ENCODE measurements around the gene CD19. TPM values are rescaled to one million over a fixed set of nuclear protein-coding genes. Genes with fewer than 3 reads are reported as not detected.
"Not testable (repeated sequence)": the region's sequence is repeated elsewhere in the genome, so short reads cannot be mapped to it uniquely, and the experiment has no call there.

CD19 gene
- total RNA-seq, 1 experiment from 2014 or later: not detected

DNA sequence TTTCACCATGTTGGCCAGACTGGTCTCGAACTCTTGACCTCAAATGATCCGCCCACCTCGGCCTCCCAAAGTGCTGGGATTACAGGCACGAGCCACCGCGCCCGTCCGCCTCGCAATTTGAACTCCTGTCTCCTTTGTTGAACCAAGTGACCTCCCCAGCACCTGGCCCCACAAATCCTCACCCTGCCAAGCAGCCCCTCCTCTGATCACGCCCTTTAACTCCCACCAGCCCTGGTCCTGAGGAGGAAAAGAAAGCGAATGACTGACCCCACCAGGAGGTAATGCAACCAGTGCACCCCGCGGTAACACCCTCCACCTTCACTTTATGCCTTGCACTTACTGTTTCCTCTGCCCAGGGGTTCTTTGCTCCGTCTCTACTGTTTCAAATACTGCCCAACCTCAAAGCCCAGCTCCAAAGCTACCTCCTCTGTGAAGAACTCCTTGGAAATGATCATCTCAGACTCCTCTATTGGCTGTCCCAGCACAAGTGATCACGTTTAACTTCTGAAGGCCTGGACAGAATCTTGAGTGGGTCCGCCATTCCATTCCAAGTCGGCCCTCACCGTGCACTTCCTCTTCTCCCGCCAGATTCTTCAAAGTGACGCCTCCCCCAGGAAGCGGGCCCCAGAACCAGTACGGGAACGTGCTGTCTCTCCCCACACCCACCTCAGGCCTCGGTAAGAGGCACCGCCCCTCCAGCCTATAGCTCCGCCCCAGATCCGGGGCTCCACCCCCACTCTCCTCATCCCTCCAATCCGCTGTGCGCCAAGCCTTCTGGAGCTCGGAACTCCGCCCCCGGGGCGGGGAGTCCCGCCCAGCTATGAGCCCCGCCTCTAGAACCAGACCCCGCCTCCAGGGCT, 4.4 kb downstream of the CD19 start:
- DNase-seq (ENCODE audit: extremely low read depth, low read depth): peak; percentile 71

DNA sequence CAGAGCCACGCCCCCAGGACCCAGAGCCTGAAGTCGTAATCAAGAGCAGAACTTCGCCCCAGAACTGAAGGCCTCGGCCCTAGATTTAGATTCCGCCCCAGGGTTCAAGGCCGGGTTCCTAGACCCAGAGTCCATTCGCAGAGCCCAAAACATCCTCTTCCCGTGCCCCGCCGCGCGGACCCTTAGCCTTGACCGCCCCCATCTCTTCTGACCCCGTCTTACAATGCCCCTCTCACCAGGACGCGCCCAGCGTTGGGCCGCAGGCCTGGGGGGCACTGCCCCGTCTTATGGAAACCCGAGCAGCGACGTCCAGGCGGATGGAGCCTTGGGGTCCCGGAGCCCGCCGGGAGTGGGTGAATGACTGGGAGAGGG, 5.0 kb downstream of the CD19 start:
- DNase-seq (ENCODE audit: extremely low read depth, low read depth): no peak

DNA sequence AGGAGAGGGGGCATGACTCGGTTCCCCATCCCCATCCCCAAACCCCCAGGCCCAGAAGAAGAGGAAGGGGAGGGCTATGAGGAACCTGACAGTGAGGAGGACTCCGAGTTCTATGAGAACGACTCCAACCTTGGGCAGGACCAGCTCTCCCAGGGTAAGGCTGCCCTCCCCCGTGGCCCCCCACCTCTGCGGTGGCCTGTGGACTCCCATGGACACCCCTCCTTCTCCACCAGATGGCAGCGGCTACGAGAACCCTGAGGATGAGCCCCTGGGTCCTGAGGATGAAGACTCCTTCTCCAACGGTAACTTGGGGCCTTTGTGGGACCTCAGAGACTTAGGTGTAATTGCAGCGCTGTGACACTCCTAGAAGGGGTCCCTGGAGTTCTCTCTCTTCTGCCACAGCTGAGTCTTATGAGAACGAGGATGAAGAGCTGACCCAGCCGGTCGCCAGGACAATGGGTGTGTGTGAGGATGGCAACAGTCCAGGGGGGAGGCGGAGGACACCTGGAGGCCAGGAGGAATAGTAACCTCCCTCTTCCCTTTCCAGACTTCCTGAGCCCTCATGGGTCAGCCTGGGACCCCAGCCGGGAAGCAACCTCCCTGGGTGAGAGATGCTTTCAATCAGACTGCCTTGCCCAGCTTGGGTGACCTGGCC, 5.6 kb downstream of the CD19 start:
- no peak for DNase-seq (ENCODE audit: extremely low read depth, low read depth)

DNA sequence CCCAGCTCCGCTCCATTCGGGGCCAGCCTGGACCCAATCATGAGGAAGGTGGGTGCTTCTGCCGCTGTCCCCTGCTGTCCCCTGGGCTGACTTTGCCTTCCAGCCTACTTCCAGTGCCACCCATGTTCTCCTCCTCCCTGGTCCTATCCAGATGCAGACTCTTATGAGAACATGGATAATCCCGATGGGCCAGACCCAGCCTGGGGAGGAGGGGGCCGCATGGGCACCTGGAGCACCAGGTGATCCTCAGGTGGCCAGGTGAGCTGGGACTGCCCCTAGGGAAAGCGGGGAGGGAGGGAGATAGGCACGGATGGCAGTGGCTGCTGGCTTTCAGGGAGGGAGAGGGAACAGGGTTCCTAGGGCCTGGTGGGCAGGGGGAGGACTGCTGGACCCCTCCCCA, 7.0 kb downstream of the CD19 start:
- DNase-seq (ENCODE audit: extremely low read depth, low read depth): no peak

DNA sequence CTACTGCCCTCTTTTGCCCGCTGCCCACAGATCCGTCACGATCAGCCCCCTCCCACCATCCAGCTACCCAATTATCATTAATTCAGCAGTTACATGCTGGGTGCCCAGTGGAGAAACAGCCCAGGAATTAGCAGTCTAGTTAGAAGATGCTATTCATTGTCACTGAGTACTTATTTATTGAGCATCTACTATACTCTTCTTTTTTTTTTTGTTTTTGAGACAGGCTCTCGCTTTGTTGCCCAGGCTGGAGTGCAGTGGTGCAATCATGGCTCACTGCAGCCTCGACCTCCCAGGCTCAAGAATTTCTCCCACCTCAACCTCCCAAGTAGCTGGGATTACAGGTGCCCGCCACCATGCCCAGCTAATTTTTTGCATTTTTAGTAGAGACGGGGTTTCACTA, 8.1 kb downstream of the CD19 start:
- DNase-seq (ENCODE audit: extremely low read depth, low read depth): not testable (repeated sequence)

DNA sequence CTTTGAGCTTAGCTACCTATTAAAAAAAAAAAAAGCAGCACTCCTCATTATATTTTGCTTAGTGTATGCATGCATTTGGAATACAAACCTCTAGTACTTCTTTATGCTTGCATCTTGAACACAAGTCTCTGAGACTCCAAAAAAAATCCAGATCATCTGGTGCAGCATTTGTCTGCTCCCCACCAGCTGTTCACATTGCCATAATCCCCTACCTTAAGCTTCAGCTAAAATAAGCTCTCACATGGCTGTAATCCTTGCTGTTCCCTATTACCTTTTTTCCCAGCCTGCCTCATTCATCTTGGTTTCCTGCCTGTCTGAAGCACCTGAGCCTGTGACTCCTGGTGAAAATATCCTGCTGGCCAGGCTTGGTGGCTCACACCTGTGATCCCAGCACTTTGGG, 11.5 kb downstream of the CD19 start:
- DNase-seq (ENCODE audit: extremely low read depth, low read depth): no peak

DNA sequence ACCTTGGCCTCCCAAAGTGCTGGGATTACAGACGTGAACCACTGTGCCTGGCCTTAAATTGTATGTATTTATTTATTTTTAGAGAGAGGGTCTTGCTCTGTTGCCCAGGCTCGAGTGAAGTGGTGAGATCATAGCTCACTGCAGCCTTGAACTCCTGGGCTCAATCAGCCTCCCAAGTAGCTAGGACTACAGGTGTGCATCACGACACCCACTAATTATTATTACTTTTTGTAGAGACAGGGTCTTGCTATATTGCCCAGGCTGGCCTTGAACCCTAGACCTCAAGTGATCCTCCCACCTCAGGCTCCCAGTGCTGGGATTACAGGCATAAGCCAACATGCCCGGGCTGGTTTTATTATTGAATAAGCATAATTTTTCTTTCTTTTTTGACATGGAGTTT, 14.9 kb downstream of the CD19 start:
- no peak for DNase-seq (ENCODE audit: extremely low read depth, low read depth)

DNA sequence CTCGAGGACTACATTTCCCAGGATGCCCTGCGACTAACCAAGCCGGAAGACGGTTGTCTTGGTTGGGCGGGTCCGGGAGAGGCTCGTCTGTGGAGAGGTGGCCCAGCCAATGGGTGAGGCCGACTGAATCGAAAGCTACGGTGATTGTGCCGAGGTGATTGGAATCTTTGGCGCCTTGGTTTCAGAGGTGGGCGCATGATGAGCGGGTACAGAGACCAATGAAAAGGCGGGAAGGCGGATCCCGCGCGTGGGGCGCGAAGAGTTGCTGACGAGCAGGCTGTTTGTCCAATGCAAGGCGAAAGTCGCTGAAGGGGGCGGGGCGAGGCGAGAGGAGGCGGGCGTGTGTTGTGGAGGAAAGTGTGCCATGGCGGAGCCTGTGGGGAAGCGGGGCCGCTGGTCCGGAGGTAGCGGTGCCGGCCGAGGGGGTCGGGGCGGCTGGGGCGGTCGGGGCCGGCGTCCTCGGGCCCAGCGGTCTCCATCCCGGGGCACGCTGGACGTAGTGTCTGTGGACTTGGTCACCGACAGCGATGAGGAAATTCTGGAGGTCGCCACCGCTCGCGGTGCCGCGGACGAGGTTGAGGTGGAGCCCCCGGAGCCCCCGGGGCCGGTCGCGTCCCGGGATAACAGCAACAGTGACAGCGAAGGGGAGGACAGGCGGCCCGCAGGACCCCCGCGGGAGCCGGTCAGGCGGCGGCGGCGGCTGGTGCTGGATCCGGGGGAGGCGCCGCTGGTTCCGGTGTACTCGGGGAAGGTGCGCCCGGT, 19.1 kb downstream of the CD19 start, which contains the start of gene NFATC2IP:
TSS of gene NFATC2IP (plus strand) at position 290 of the 762 bp plus-strand sequence. CDS start at position 365, 75 bp downstream.
- peak; percentile 100 for DNase-seq (ENCODE audit: extremely low read depth, low read depth)

DNA sequence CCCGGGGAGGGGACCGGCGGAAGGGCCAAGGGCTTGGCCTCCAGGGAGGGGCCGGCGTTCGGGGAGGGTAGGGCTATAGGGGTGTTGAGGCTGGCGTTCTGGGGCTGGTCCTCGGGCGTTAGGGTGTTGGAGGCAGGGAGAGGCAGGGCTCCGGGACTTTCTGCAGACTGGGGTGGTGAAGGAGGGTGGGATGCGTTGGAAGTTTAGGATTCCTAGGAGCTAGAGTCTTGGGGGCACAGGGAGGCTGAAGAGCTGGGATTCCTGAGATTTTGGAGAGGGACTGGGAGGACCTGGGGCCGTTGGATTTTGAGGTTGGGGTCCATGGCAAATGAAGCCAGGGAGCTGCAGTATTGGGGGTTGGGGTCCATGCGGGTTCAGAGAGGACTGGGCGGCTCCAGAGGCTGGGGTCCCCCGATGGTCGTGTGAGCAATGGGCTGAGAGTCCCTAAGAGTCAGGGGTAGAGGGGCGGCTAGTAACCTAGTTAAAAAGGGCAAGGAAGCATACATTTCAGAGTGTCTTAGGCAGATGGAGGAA, 19.7 kb downstream of the CD19 start:
- DNase-seq (ENCODE audit: extremely low read depth, low read depth): no peak

DNA sequence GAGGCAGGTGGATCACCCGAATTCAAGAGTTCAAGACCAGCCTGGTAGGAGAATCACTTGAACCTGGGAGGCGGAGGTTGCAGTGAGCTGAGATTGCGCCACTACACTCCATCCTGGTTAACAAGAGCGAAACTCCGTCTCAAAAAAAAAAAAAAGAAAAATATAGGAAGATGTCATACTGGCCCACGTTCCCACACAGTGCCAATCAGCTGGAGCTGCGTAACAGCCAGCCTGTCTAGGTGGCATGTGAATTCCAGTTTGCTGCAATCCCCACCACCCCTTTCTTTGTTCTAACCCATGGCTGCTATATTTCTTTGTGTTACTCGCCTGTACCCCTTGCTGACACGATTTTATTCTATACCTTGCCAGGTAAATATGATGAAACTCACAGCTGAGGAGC, 26.4 kb downstream of the CD19 start:
- DNase-seq (ENCODE audit: extremely low read depth, low read depth): no peak

DNA sequence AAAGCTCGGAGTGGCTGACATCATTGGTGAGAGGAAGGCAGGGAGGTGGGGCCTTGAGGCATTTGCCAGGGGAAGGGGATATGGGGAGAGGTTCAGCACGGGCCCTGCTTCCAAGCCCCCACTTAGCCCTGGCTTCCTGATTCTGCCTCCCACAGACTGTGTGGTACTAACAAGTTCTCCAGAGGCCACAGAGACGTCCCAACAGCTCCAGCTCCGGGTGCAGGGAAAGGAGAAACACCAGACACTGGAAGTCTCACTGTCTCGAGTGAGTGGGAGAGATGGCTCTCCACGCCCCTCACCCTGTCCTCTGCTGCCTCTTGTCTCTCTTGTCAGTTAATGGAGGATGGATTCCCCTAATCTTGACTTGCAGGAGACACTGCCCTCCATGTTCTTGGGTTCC, 27.1 kb downstream of the CD19 start:
- DNase-seq (ENCODE audit: extremely low read depth, low read depth): no peak

DNA sequence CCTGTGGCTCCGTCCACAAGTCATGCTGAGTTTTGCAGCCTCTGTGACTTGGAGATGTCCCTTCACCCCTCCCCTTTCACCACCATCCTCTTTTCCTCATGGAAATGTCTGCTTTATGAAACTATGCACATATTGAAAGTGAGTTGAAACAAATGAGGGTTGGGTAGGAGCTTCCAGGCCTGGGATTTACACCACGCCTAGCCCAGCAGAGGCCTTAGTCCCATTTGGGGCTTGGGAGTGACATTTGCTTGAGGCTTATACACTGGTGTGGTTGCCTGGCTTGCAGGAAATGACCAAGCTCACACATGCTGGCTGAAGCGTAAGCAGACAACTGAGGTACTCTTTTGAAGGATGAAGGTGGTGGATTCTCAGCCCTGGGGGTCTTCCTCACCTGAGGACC, 32.3 kb downstream of the CD19 start:
- DNase-seq (ENCODE audit: extremely low read depth, low read depth): no peak

DNA sequence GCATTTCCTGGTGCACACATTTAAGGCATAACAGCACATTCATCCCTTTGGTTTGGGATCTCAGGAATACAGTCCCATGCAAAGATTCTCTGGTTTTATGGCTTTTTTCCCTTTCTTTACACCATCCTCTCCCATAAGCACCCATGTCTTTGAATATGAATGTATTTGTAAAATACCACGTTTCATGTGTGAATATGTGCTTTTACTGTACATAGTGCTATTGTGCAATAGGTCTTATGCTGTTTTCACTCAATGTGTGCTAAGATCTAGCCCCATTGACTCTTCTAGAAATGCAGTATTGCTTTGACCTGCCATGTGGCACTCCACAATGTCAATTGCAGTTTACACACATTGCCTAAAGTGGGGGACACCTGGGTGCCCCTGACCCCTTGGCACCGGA, 32.7 kb downstream of the CD19 start:
- DNase-seq (ENCODE audit: extremely low read depth, low read depth): no peak

DNA sequence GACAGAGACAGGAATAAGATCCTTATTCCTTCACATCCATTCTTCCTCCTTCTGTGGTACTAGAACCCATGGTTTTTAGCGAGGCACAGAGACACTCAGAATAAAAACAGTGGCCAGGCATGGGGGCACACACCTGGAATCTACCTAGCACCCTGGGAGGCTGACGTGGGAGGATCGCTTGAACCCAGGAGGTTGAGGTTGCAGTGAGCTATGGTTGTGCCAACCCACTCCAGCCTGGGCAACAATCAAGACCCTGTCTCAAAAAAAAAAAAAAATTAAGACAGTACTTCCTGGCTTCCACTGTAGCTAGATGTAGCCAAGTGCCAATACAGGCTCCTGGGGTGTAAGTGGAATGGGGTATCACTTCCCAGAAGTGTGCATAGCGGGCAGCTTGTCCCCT, 35.4 kb downstream of the CD19 start:
- DNase-seq (ENCODE audit: extremely low read depth, low read depth): no peak

DNA sequence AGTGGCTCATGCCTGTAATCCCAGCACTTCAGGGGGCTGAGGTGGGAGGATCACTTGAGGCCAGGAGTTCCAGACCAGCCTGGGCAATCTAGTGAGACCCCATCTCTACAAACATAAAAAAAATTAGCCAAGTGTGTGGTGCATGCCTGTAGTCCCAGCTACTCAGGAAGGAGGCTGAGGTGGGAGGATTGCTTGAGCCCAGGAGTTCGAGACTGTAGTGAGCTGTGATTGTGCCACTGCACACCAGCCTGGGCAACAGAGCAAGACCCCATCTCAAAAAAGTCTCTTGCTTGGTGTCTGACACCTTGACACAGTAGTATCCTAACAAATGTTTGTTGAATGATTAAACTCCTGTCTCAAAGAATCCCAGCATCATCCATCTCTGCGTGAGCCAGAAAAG, 37.9 kb downstream of the CD19 start:
- DNase-seq (ENCODE audit: extremely low read depth, low read depth): not testable (repeated sequence)

DNA sequence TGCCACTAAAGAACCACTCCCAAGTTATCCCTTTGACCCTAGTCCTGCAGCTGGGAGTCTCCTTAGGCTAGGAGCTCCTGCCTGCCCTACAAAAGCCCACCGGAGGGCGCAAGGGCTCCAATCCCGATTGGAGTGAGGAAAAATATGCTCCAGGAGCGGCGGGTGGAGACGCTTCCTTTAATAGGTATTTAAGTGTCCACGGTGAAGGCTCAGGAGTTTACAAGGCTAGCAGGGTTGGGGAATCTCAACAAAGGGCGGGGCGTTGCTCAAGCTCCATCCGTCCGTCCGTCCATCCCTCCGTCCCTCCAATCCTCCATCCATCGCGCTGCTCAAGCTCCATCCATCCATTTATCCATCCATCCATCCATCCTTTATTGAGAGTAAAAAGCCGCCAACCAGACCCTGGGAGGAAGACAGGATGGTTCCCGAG, 42.3 kb downstream of the CD19 start:
- DNase-seq (ENCODE audit: extremely low read depth, low read depth): peak; percentile 61

DNA sequence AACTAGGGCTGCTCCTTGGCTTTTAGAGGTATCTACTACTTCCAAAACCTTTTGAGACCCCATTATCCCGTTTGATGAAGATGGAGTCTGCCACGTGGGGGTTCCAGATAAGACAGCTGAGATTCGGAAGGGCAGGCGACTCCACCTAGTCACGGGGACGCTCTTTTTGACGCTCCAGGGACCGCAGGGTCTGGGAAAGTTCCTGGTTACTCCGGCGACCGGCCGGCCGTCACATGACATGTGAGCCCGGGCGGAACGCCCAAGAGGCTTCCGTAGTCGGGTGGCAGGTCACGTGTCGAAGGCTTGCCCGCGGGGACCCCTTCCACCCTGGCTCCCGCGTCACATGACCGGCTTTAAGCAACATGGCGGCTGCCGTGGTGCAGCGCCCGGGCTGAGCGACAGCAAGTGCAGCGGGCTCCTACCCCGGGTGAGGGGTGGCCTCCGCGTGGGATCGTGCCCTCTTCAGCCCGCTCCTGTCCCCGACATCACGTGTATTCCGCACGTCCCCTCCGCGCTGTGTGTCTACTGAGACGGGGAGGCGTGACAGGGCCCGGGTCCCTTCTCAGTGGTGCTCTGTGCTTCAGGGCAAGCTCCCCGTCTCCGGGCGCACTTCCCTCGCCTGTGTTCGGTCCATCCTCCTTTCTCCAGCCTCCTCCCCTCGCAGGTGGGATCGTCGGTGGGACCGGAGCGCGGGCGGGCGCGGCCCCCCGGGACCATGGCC, 42.8 kb downstream of the CD19 start, which contains the start of gene SPNS1:
TSS of gene SPNS1 (plus strand) at position 342 of the 721 bp plus-strand sequence. CDS start at position 716, 374 bp downstream.
- DNase-seq (ENCODE audit: extremely low read depth, low read depth): peak; percentile 94

DNA sequence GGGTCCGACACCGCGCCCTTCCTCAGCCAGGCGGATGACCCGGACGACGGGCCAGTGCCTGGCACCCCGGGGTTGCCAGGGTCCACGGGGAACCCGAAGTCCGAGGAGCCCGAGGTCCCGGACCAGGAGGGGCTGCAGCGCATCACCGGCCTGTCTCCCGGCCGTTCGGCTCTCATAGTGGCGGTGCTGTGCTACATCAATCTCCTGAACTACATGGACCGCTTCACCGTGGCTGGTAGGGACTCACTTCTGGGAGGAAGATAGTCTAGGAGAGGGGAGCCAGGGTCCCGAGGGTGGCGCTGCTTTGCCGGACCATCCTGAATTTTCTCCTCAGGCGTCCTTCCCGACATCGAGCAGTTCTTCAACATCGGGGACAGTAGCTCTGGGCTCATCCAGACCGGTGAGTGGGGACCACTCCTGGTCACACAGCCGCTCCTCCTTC, 43.4 kb downstream of the CD19 start:
- no peak for DNase-seq (ENCODE audit: extremely low read depth, low read depth)

DNA sequence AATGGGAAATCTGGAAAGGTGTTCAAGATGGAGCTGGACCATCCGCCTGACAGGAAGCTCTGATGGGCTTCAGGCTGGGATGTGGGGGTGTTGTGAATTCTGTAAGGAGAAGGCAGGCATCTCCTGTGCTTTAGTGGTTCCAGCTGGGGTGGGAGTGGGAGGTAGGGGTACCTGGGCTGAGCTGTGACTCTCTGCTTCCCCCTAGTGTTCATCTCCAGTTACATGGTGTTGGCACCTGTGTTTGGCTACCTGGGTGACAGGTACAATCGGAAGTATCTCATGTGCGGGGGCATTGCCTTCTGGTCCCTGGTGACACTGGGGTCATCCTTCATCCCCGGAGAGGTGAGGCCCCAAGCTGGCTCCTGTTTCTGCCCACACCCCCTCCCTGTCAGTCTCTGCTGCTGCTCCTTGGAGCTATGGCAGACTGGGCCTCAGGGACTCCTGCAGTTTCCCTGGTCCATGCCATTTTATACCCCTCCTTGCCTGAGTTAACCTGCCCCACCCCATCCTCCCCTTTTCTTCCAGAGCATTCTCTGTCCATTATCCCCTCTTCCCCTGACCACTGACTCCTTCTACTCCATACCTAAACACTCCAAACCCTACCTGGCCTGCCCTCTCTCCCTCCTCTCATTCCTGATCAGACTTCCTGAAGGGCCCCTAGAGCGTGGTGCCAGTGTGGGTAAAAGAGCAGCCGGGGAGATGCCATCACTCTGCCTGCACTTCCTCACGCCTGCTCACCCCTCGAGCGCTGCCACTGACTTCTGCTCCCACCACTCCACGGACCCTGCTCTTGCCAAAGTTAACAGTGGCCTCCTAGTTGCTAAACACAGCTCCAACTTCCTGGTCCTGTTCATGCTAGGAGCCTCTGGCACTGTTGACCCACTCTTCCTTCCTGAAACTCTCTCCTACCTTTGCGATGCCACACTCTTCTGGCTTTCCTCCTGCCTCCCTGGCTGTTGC, 46.2 kb downstream of the CD19 start:
- DNase-seq (ENCODE audit: extremely low read depth, low read depth): peak; percentile 7
